Left cardiac atrium (tissue), 4 donors: ENCODE data around the gene GGT7. TPM values are rescaled to one million over a fixed set of nuclear protein-coding genes. Genes with fewer than 3 reads are reported as not detected.
"Not testable (repeated sequence)": the region's sequence is repeated elsewhere in the genome, so short reads cannot be mapped to it uniquely, and the experiment has no call there.

Source experiments
- ATAC-seq, 2 donors: fragments of 200-7000 bp; cut with Tn5 transposase; one replicate each; pipeline ENCODE4 v1.9.1; 2020; ENCODE audit warnings: mild to moderate bottlenecking in 2 of 2, moderate library complexity in 2 of 2
- DNase-seq: peaks from one replicate; pipeline ENCODE4 v3.0.0-alpha.2; 2020
- intact Hi-C, 2 donors: fragments of 100-400 bp; cut with DNase I; formaldehyde crosslinking; loops; one replicate each; pipeline versions ENCODE4 v1.14.1 to v1.15.1; 2022 to 2023
- total RNA-seq, 2 donors: library from RNA; stranded (reverse); fragmentation: NEBNext Ultra II Directional; extraction: Animal tissue kit (Norgen Biotek cat#: 25700); gene quantifications; one replicate each; pipeline ENCODE4 v1.2.1, GENCODE V29; 2021
- donor health status: DM: no; HTN: yes; CAD: no.
- donor health status: DM: no; HTN: yes; CAD: no; lungs with severe emphysema.
- donor health status: DM: yes; HTN: yes; CAD: no.
- donor health status: Dilated cardiomyopathy.

Gene GGT7
- total RNA-seq, 2 donors from 2014 or later, result 14.3 to 16.9 TPM

GRCh38 chr20:34886122-34886521 is 13.5 kb upstream of the GGT7 start:
- intact Hi-C loops, result no loop called here
- DNase-seq (no peak), ATAC-seq (no peak)

- no peak for DNase-seq
- intact Hi-C loops, result no loop called here
Observed at GRCh38 chr20:34884260-34884659, 11.6 kb upstream of the GGT7 start.

DNA sequence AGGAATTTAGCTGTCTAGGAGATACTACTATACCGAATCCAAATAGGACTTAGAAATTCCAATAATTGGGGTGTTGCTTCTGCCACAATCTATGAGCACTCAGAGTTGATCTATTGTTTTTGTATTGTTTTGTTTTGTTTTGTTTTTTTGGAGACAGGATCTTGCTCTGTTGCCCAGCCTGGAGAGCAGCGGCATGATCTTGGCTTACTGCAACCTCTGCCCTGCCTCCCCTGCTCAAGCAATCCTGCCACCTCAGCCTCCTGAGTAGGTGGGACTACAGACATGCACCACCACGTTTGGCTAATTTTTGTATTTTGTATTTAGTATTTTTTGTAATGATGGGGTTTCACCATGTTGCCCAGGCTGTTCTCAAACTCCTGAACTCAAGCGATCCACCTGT is 11.2 kb upstream of the GGT7 start:
- ATAC-seq, result no peak
- intact Hi-C loops, result no loop called here
- DNase-seq, result no peak

More at GRCh38 chr20:34884260-34884659, 11.6 kb upstream of the GGT7 start:
- ATAC-seq, result no peak

- no peak for ATAC-seq
- intact Hi-C loops, result no loop called here
Observed at GRCh38 chr20:34883087-34883688, 10.5 kb upstream of the GGT7 start.

GRCh38 chr20:34881689-34882088 is 9.0 kb upstream of the GGT7 start:
- intact Hi-C loops, result no loop called here
- no peak for DNase-seq
- no peak for ATAC-seq

More at GRCh38 chr20:34883087-34883688, 10.5 kb upstream of the GGT7 start:
- no peak for DNase-seq

DNA sequence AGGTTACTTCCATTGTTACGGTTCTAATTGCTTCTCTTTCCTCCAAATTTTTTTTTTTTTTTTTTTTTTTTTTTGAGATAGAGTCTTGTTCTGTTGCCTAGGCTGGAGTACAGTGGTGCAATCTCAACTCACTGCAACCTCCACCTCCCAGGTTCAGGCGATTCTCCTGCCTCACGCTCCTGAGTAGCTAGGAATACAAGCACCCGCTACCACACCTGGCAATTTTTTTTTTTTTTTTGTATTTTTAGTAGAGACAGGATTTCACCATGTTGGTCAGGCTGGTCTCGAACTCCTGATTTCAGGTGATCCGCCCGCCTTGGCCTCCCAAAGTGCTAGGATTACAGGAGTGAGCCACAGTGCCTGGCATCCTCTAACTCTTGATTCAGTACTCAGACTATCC is 8.3 kb upstream of the GGT7 start:
- DNase-seq, intact Hi-C loops, ATAC-seq: not testable (repeated sequence)

GRCh38 chr20:34880215-34880850 is 7.7 kb upstream of the GGT7 start:
- DNase-seq, result no peak
- ATAC-seq, result no peak
- intact Hi-C loops, result no loop called here

GRCh38 chr20:34876406-34877282 is 4.0 kb upstream of the GGT7 start, which contains the start of gene ACSS2:
ACSS2 (plus strand) TSS chr20:34876612; CDS start chr20:34876646, 34 bp downstream.
- no peak for DNase-seq
- intact Hi-C loops, result loop anchor here (10.0 kb wide), 1 partner anchor 218 kb away; the partner anchor contains the start of gene TRPC4AP (in 2 of the 2)
- peak; percentile 46 to 87 for ATAC-seq

GRCh38 chr20:34875642-34876405 is 3.2 kb upstream of the GGT7 start:
- peak; percentile 89 to 93 for ATAC-seq
- peak; percentile 99 for DNase-seq
- intact Hi-C loops, result loop anchor here (2.0 to 10.0 kb wide), 2 partner anchors 79 to 219 kb away; partner anchors contain the start of genes TRPC4AP (in 2 of the 2), GSS (in 1 of the 2) and MYH7B (in 1 of the 2)

DNA sequence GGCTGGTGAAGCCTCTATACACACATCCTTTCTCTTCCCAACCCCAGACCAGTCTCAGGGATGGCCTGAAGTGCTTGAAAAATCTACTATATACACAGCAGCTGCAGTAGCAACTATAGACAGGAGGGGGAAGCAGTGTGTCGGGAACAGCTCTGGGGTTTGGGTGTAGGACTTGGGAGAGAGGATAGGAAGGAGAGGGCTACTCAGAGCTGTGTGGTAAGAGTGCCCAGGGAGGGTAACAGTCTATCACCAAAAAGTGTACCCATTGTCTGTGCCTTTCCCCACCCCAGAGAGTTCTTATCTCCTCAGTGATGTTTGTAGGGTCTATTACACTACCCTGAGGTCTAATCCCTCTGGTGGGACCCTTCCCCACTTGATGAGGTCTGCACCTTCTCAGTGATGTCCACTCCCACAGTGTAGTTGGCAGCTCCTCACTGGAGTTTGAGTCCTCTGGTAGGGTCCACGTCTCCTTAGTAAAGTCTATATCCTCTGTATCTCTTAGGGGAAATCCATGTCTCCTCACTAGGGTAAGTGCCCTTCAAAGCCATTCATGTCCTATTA is 1.5 kb upstream of the GGT7 start:
- intact Hi-C loops, result loop anchor here (2.0 to 10.0 kb wide), 3 partner anchors 81 to 221 kb away; partner anchors contain the start of genes GSS (in 2 of the 2), MYH7B (in 2 of the 2) and TRPC4AP (in 2 of the 2)
- ATAC-seq, result peak; percentile 40 to 56
- DNase-seq, result peak; percentile 77

DNA sequence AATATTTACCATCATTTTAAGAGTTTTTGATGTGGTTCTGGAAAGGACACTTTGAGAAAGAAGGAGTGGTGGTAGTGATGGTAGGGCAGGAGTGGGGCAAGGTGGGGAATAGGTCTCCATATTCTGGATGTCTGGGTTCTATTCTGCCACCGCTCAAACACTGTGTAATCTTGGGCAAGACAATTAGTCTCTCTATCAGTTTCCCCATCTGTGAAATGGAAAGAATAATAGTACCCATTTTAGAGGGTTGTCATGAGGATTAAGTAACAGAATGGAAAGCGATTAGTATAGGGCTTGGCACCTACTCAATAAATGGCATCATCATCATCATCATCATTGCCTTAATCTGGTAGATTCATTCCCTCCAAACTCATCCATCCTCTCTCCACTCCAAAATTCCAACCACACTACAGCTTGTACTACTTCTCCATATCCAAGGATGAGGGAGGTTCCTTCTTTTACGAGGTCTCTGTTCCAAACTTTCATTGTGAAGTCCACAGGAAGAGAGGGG is 982 bp upstream of the GGT7 start:
- ATAC-seq, result no peak
- intact Hi-C loops, result loop anchor here (2.0 to 10.0 kb wide), 3 partner anchors 81 to 221 kb away; partner anchors contain the start of genes GSS (in 2 of the 2), MYH7B (in 2 of the 2) and TRPC4AP (in 2 of the 2)

GRCh38 chr20:34871966-34872621 is 562 bp downstream of the GGT7 start:
- DNase-seq, result no peak
- intact Hi-C loops, result loop anchor here (5.0 to 10.0 kb wide), 2 partner anchors 85 to 223 kb away; partner anchors contain the start of genes TRPC4AP (in 2 of the 2), GSS (in 1 of the 2) and MYH7B (in 1 of the 2)
- ATAC-seq, result no peak

More for the DNA sequence above, 982 bp upstream of the GGT7 start:
- DNase-seq, result no peak

GRCh38 chr20:34871320-34871926 is 1.2 kb downstream of the GGT7 start:
- ATAC-seq, result no peak
- intact Hi-C loops, result loop anchor here (5.0 to 10.0 kb wide), 2 partner anchors 86 to 223 kb away; partner anchors contain the start of genes TRPC4AP (in 2 of the 2), GSS (in 1 of the 2) and MYH7B (in 1 of the 2)
- no peak for DNase-seq

- no peak for DNase-seq
- no peak for ATAC-seq
- intact Hi-C loops, result no loop called here
Observed at GRCh38 chr20:34864216-34864615, 8.4 kb downstream of the GGT7 start.

DNA sequence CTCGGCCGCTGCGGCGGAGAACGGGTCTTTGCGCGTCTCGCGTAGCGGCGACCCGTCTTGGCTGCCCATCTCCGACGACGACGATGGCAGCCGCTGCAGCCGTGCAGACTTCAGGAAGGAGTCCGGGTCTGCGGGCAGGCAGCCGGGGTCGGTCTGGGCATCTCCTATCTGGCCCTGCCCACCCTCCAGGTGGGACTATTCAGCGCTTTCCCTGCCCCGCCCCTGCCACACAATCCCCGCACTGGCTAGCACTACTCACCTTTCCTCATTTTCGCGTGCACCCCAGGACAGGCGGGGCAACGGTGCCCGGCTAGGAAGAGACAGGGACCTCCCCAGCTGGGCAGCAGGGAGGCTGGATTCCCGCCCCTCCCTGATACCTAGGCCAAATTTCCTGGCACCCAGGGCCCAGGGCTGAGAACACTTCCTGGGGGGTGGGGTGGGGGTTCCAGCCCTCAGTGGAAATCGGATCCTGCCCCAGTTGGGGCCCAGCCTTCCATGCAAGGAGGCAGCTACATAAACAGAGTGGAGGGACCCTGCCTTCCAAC is 9.2 kb downstream of the GGT7 start:
- intact Hi-C loops, result no loop called here
- no peak for DNase-seq
- peak in 1 of 2 donors; percentile 36 for ATAC-seq

GRCh38 chr20:34862724-34863123 is 9.9 kb downstream of the GGT7 start:
- intact Hi-C loops, result no loop called here
- ATAC-seq, result no peak
- no peak for DNase-seq
